HepG2 (cell line): ENCODE measurements around the gene LYPD3.

Experiments used
- CEBPB ChIP-seq: IDR thresholded peaks from 2 replicates; pipeline ENCODE4 v1.6.1; 2011; ENCODE audit warnings: low read depth, low read length, improper control_type of control experiment, borderline replicate concordance
- CTCF ChIP-seq: sonication (generic); formaldehyde crosslinking; IDR thresholded peaks from 2 replicates; pipeline ENCODE4 v1.5.0; 2020; ENCODE audit warnings: mild to moderate bottlenecking, missing genetic modification reagents, moderate library complexity
- GTF2F1 ChIP-seq: fragments of 150-350 bp; IDR thresholded peaks from 2 replicates; pipeline ENCODE4 v1.6.1; 2014; ENCODE audit warnings: low read length
- RAD21 ChIP-seq: fragments of 450-650 bp; formaldehyde crosslinking; IDR thresholded peaks from 2 replicates; pipeline ENCODE4 v1.5.0; 2020; ENCODE audit warnings: mild to moderate bottlenecking
- SIN3B ChIP-seq: fragments of 150-350 bp; IDR thresholded peaks from 2 replicates; pipeline ENCODE4 v1.6.1; 2014; ENCODE audit warnings: low read length
- ZC3H13 ChIP-seq: sonication (generic); formaldehyde crosslinking; IDR thresholded peaks from 2 replicates; pipeline ENCODE4 v1.8.1; 2023; ENCODE audit warnings: mild to moderate bottlenecking, missing genetic modification reagents, moderate library complexity
- ZFP36L2 ChIP-seq: sonication (generic); formaldehyde crosslinking; IDR thresholded peaks from 2 replicates; pipeline ENCODE4 v1.4.0; 2020; ENCODE audit warnings: missing genetic modification reagents
- ZFP37 ChIP-seq: sonication (generic); formaldehyde crosslinking; IDR thresholded peaks from 2 replicates; pipeline ENCODE4 v1.4.0; 2020; ENCODE audit warnings: missing genetic modification reagents, borderline replicate concordance
- ZNF609 ChIP-seq: sonication (generic); formaldehyde crosslinking; IDR thresholded peaks from 2 replicates; pipeline ENCODE4 v1.4.0; 2020; ENCODE audit warnings: mild to moderate bottlenecking, missing genetic modification reagents, borderline replicate concordance

GRCh38 chr19:43461303-43461702, 4.1 kb downstream of the LYPD3 start:
- TF ChIP-seq CEBPB, result no peak
- no peak for TF ChIP-seq ZC3H13 (CRISPR knock-in tag)
- no peak for TF ChIP-seq CTCF
- no peak for TF ChIP-seq ZFP37
- TF ChIP-seq RAD21, result no peak
- TF ChIP-seq ZNF609, result no peak
- no peak for TF ChIP-seq GTF2F1
- no peak for TF ChIP-seq ZFP36L2 (CRISPR knock-in tag)
- no peak for TF ChIP-seq SIN3B
